Peyer's patch (tissue), 4 donors: ENCODE data around the gene KIF21A. TPM values are rescaled to one million over a fixed set of nuclear protein-coding genes. Genes with fewer than 3 reads are reported as not detected.

Source experiments
- DNase-seq, 3 donors: peaks; one replicate each; pipeline ENCODE4 v3.0.0-alpha.2; 2017 to 2019
- H3K27ac ChIP-seq, 4 donors: fragments of 200-600 bp; sonication (generic); one replicate each; pipeline ENCODE4 v1.5.1; 2016 to 2019
- H3K27me3 ChIP-seq, 2 donors: fragments of 200-600 bp; sonication (generic); one replicate each; pipeline ENCODE4 v1.5.1; 2019
- H3K36me3 ChIP-seq, 3 donors: fragments of 200-600 bp; sonication (generic); one replicate each; pipeline ENCODE4 v1.5.1; 2016 to 2019
- H3K4me1 ChIP-seq, 4 donors: fragments of 200-600 bp; sonication (generic); one replicate each; pipeline ENCODE4 v1.5.1; 2016 to 2019
- H3K4me3 ChIP-seq, 4 donors: fragments of 200-600 bp; sonication (generic); 1 replicate in 3 of 4; 2 replicates in 1 of 4; pipeline ENCODE4 v1.5.1; 2016 to 2019; ENCODE audit warnings: mild to moderate bottlenecking in 1 of 4
- H3K9me3 ChIP-seq, 4 donors: fragments of 200-600 bp; sonication (generic); one replicate each; pipeline ENCODE4 v1.5.1; 2016 to 2019; ENCODE audit warnings: mild to moderate bottlenecking in 1 of 4
- POLR2A ChIP-seq, 2 donors: fragments of 450-650 bp; IDR thresholded peaks; one replicate each; pipeline ENCODE4 v1.5.1; 2017; ENCODE audit warnings: antibody characterized with exemption in 2 of 2, mild to moderate bottlenecking in 2 of 2, moderate library complexity in 2 of 2
- total RNA-seq, 4 donors: library from RNA; depleted of rRNA; stranded (reverse); fragments of >200 nt; gene quantifications; one replicate each; pipeline ENCODE4 v1.1.0, GENCODE V29; 2016
- TF ChIP-seq, protein P1 (sequence below), 6 experiments: fragments of 450-650 bp in 4 of 6; fragments of 200-600 bp in 2 of 6; sonication (generic) in 1 of 6; IDR thresholded peaks; one replicate each; pipeline ENCODE4 v1.5.1; 2017 to 2019; ENCODE audit warnings: antibody characterized with exemption in 6 of 6, mild to moderate bottlenecking in 3 of 6, moderate library complexity in 1 of 6

The KIF21A gene
- total RNA-seq, 4 donors from 2014 or later: 14.7 to 41.3 (median 27.0) TPM

DNA sequence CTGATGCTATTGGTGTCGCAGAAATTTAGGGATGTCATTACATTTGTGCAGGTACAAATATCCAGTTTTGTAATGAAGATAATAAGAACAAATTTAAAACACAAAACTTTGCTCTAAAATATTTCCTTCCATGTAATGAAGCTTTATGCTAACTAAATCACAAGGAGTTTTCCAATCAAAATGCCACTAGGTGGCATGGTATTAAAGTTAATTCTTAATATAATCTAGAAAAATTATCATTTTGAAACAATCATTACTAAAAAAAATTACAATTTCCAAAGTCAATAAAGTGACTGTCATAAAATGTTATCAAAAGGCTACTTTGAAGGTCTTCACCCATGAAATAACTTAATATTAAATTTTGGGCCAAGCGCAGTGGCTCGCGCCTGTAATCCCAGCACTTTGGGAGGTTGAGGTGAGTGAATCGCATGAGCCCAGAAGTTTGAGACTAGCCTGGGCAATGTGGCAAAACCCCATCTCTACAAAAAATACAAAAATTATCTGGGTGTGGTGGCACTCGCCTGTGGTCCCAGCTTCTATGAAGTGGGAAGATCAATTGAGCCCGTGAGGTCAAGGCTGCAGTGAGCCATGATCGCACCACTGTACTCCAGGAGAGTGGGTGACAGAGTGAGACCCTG is 77.4 kb downstream of the KIF21A start:
- Histone ChIP-seq H3K36me3 (peaks cover 0 to 10% (median 0%) of the 10 kb centered on the region in 3 donors), H3K9me3 (no peaks in the 10 kb centered on the region), H3K27ac (no peak overlapping the region), H3K4me3 (no peak overlapping the region), H3K27me3 (no peaks in the 10 kb centered on the region), H3K4me1 (no peaks in the 10 kb centered on the region)
- no peak for DNase-seq
- TF ChIP-seq, protein P1, sequence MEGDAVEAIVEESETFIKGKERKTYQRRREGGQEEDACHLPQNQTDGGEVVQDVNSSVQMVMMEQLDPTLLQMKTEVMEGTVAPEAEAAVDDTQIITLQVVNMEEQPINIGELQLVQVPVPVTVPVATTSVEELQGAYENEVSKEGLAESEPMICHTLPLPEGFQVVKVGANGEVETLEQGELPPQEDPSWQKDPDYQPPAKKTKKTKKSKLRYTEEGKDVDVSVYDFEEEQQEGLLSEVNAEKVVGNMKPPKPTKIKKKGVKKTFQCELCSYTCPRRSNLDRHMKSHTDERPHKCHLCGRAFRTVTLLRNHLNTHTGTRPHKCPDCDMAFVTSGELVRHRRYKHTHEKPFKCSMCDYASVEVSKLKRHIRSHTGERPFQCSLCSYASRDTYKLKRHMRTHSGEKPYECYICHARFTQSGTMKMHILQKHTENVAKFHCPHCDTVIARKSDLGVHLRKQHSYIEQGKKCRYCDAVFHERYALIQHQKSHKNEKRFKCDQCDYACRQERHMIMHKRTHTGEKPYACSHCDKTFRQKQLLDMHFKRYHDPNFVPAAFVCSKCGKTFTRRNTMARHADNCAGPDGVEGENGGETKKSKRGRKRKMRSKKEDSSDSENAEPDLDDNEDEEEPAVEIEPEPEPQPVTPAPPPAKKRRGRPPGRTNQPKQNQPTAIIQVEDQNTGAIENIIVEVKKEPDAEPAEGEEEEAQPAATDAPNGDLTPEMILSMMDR (IDR thresholded peaks at IDR 0.05): peak in 3 of 6 experiments; percentile 17 to 24 (median 20)
- TF ChIP-seq POLR2A (IDR thresholded peaks at IDR 0.05): no peak

DNA sequence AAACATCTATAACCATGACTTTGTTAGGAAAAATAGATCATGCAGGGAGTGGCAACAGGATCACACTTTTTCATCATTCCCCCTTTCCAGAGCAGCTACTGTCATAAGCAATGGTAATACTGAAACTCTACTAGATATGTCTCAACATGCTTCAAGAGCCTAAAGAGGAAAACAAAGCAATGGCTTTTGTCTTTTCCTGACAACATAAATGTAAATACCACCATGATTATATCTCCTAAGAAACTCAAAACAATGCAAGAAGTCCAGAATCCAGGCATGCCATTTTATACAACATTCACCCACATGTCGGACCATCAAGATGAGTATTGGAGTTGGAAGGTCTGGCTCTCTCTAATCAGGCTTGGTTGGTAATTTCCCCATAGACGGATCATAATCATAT is 78.7 kb downstream of the KIF21A start:
- Histone ChIP-seq H3K36me3 (peaks cover 0 to 8% (median 0%) of the 10 kb centered on the region in 3 donors), H3K9me3 (no peaks in the 10 kb centered on the region), H3K4me1 (no peaks in the 10 kb centered on the region), H3K27ac (no peak overlapping the region), H3K27me3 (no peaks in the 10 kb centered on the region), H3K4me3 (no peak overlapping the region)
- no peak for DNase-seq
- no peak for TF ChIP-seq POLR2A (IDR thresholded peaks at IDR 0.05)
- TF ChIP-seq, protein P1 (IDR thresholded peaks at IDR 0.05): no peak

DNA sequence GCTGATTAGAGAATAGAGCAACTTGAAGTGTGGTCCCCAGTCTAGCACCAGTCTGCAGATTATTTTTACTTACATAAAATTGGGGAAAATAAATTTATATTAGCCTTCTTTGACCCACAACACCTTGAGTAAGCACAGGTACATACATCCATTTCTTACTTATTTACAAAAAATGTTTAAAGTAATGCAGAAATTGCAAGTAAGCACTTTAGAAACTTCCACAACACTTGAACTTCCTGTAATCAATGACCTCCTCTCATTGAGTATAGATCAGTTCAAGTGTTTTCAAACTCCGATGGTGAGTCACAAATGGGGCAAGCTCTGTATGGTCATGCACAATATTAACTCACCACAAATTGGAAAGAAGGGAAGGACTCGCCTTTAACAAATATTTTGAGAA is 83.3 kb downstream of the KIF21A start:
- no peak for TF ChIP-seq POLR2A (IDR thresholded peaks at IDR 0.05)
- TF ChIP-seq, protein P1 (IDR thresholded peaks at IDR 0.05): no peak
- no peaks in the 10 kb centered on the region for H3K9me3 ChIP-seq
- no peak overlapping the region for H3K27ac ChIP-seq
- H3K36me3 ChIP-seq: peaks cover 0 to 9% (median 0%) of the 10 kb centered on the region in 3 donors
- no peaks in the 10 kb centered on the region for H3K27me3 ChIP-seq
- H3K4me3 ChIP-seq: no peak overlapping the region
- no peaks in the 10 kb centered on the region for H3K4me1 ChIP-seq
- no peak for DNase-seq

DNA sequence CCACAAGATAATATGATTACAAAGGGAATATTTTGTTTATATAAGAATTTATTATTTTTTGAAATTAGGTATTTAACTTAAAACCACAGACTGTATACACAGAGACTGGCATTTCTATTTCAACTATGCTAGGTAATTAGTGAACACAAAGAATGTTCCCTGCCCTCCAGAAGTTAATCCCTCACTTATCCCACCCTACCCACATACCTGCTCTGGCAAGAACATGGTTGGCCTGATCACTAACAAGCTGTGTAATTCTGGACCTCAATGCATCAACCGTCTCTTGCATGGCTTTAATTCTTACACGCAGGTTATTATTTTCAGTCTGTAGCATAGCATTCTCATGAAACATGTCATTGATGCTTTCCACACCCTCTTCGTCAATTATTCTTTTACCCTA is 85.9 kb downstream of the KIF21A start:
- Histone ChIP-seq H3K36me3 (peaks cover 0 to 8% (median 0%) of the 10 kb centered on the region in 3 donors), H3K4me3 (no peak overlapping the region), H3K4me1 (no peaks in the 10 kb centered on the region), H3K27ac (no peak overlapping the region), H3K27me3 (no peaks in the 10 kb centered on the region), H3K9me3 (no peaks in the 10 kb centered on the region)
- TF ChIP-seq, protein P1 (IDR thresholded peaks at IDR 0.05): no peak
- no peak for TF ChIP-seq POLR2A (IDR thresholded peaks at IDR 0.05)
- DNase-seq: no peak

DNA sequence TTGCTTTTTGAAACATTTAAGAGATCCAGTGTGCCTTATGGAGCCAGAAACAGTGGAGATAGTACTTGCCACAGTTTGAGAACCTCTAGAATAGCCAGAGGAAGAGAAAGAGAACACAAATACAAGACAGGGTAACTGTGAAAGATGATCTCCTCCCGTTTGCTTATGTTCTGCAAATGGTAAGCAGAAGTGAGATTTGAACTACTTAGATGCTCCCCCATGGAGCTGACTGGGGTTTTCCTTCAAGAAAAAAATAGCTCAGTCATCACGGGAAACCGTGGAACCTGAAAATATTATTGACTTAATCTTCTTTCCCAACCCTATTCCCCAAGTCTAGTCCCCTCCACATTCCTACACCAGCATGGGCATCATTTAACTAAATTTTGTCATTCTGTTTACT is 87.1 kb downstream of the KIF21A start:
- Histone ChIP-seq H3K36me3 (peaks cover 0 to 4% (median 0%) of the 10 kb centered on the region in 3 donors), H3K9me3 (no peaks in the 10 kb centered on the region), H3K27me3 (no peaks in the 10 kb centered on the region), H3K4me1 (no peaks in the 10 kb centered on the region), H3K27ac (no peak overlapping the region), H3K4me3 (no peak overlapping the region)
- no peak for DNase-seq
- TF ChIP-seq, protein P1 (IDR thresholded peaks at IDR 0.05): no peak
- TF ChIP-seq POLR2A (IDR thresholded peaks at IDR 0.05): no peak
